Right kidney (tissue), 9 donors: ENCODE measurements around the gene HSD17B8.
A peak's percentile ranks its signal among the peaks of the same experiment; 100 is the strongest.

ENCODE experiments used
- DNase-seq: peaks from one replicate; pipeline ENCODE4 v3.0.0-alpha.2; 2016
- long read RNA-seq, 8 donors: transcript quantifications; one replicate each; lab custom pipeline, GENCODE V29; 2026

The HSD17B8 gene
- long read RNA-seq, donor 1, transcript HSD17B8-203 (9 exons, 990 nt) = major isoform, 31 of 31 reads
- long read RNA-seq, donor 1, partial matches to known transcripts = 0 of 31 reads
- long read RNA-seq, donor 1, other reads (novel, unspliced or antisense) = 0 of 31 reads
- long read RNA-seq, donor 2, transcript HSD17B8-203 (9 exons, 990 nt) = major isoform, 13 of 13 reads
- long read RNA-seq, donor 2, partial matches to known transcripts = 0 of 13 reads
- long read RNA-seq, donor 2, other reads (novel, unspliced or antisense) = 0 of 13 reads
- long read RNA-seq, donor 3, partial matches to known transcripts = 0 of 2 reads
- long read RNA-seq, donor 3, other reads (novel, unspliced or antisense) = 0 of 2 reads
- long read RNA-seq, donor 4, transcript HSD17B8-203 (9 exons, 990 nt) = major isoform, 14 of 14 reads
- long read RNA-seq, donor 4, partial matches to known transcripts = 0 of 14 reads
- long read RNA-seq, donor 4, other reads (novel, unspliced or antisense) = 0 of 14 reads
- long read RNA-seq, donor 5, transcript HSD17B8-203 (9 exons, 990 nt) = major isoform, 10 of 10 reads
- long read RNA-seq, donor 5, partial matches to known transcripts = 0 of 10 reads
- long read RNA-seq, donor 5, other reads (novel, unspliced or antisense) = 0 of 10 reads
- long read RNA-seq, donor 6, transcript HSD17B8-203 (9 exons, 990 nt) = major isoform, 9 of 9 reads
- long read RNA-seq, donor 6, partial matches to known transcripts = 0 of 9 reads
- long read RNA-seq, donor 6, other reads (novel, unspliced or antisense) = 0 of 9 reads
- long read RNA-seq, donor 7, transcript HSD17B8-203 (9 exons, 990 nt) = major isoform, 18 of 18 reads
- long read RNA-seq, donor 7, partial matches to known transcripts = 0 of 18 reads
- long read RNA-seq, donor 7, other reads (novel, unspliced or antisense) = 0 of 18 reads
- long read RNA-seq, donor 8, transcript HSD17B8-203 (9 exons, 990 nt) = major isoform, 16 of 16 reads
- long read RNA-seq, donor 8, partial matches to known transcripts = 0 of 16 reads
- long read RNA-seq, donor 8, other reads (novel, unspliced or antisense) = 0 of 16 reads

DNA sequence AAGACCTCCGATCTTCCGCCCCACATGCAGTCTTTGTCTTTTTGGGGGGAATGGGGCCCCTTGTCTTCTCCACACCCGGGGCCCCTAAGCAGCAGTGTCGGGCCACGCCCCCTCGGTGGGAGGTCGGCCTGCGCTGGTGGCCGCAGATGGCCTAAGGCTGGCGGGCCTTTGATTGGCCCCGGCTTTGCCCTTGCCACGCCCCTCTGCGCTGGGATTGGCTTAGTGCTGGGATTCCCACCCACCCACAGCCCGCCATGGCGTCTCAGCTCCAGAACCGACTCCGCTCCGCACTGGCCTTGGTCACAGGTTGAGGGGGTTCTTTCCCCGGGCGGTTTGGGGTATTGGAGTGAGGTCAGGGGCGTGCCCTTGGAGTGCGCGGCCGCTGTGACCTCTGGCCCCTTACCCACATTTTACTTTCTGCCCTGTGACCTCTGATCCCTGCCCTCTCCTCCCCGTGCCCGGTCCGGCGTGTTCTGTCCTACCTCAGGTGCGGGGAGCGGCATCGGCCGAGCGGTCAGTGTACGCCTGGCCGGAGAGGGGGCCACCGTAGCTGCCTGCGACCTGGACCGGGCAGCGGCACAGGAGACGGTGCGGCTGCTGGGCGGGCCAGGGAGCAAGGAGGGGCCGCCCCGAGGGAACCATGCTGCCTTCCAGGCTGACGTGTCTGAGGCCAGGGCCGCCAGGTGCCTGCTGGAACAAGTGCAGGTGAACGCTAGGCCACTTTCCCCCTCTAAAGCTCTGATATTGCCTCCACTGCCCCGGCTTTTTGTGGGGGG lies at the start of gene HSD17B8:
Gene HSD17B8, plus strand, starts transcription at position 241 of the 776 bp plus-strand sequence. Its CDS starts 14 bp downstream, at position 255.
- DNase-seq = peak; percentile 84

DNA sequence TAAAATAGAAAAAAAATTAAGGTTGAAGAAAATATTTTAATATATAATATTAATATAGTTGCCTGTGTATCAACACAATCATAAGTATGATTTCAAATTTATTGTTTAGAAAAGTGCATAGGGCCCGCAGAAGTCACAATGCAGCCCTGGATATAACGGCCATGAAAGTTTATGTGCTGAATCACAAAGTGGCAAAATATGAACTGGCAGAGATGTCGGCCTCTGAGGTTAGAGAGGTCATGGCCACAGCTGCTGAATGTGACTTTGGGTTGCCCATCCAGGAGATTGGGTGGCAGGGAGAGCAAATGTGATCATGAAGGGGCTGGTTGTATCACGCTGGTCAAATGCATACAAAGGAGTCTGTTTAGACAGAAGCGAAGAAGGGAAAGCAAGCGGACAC lies 47.9 kb upstream of the HSD17B8 start:
- no peak for DNase-seq

DNA sequence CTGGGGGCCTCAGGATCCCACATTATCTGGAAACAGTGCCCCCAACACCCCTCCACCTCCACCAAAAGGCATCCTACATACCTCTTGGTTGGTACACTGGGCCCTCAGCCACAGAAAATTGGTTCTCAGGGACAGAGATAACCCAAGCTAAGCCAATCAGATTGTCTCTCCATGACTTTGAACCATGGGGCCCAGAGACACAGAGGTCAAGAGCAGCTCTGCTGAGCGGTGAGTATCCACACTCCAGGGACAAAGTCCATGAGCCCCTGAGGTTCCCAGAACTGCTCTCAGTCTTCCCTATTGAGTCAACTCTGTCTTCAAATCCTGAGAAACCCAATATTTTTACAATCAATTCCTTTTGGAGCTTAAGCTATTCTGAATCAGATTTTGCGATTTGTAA lies 47.5 kb upstream of the HSD17B8 start:
- DNase-seq = no peak

DNA sequence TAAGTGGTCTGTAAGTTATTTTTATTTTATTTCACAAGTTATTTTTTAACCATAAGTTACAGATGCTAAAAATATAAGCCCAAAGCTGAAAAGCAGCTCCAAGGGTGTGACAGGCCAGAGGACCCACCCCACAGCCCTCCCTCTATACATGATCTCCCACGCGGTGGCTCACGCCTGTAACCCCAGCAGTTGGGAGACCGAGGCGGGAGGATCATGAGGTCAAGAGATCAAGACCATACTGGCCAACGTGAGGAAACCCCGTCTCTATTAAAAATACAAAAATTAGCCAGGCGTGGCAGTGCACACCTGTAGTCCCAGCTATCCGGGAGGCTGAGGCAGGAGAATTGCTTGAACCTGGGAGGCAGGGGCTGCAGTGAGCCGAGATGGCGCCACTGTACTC lies 44.4 kb upstream of the HSD17B8 start:
- DNase-seq = no peak

DNA sequence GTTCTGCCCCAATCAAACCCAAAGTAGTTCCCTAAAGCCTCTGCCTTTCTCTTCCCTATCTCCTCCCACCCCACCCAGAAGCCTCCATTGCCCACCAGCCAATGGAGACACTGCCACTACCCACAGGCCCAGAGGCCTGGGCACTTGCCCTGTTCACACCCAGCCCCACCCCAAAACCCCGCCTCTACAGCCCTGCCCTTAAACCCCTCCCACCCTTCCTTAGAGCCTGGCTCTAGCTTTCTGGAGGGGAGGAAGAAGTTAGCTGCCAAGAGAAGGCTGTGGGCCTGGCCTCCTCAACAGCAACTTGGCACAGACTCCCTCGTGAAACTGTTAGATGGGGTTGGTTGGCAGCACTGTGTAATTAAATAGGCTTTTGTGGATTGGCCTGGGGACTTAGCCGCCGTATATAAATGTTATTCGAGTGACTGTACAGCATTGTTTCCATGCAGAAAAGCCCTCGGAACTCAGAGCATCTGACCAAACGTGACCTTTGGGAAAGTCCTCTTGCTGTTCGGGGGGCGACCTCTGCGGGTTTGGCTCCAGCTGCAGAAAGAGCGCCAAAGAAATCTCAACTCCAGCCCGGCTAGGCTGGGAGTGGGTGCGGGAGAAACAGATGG lies 43.6 kb upstream of the HSD17B8 start:
- no peak for DNase-seq

- peak; percentile 79 for DNase-seq
These were observed 42.8 kb upstream of the HSD17B8 start for GRCh38 chr6:33161354-33162331.

DNA sequence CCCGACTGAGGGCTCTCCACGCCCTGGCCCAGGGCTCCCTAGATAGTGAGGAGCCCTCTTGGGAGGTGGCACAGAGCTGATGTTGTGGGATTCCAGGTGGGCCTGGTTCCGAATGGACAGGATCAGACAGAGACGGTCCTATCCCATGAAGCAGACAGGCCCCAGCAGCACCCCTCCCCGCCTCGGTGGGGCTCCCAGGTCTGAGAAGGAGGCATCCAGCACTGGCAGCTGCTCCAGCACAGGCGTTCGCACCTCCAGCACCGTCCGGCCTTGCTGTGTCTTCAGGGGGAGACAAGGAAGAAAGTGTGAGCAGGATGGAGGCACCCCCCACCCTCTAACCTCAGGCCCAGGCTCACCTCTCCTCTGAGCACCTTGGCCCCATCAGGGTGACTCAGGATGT lies 40.9 kb upstream of the HSD17B8 start:
- DNase-seq = no peak

- no peak for DNase-seq
These were observed 40.3 kb upstream of the HSD17B8 start for GRCh38 chr6:33164176-33164575.

DNA sequence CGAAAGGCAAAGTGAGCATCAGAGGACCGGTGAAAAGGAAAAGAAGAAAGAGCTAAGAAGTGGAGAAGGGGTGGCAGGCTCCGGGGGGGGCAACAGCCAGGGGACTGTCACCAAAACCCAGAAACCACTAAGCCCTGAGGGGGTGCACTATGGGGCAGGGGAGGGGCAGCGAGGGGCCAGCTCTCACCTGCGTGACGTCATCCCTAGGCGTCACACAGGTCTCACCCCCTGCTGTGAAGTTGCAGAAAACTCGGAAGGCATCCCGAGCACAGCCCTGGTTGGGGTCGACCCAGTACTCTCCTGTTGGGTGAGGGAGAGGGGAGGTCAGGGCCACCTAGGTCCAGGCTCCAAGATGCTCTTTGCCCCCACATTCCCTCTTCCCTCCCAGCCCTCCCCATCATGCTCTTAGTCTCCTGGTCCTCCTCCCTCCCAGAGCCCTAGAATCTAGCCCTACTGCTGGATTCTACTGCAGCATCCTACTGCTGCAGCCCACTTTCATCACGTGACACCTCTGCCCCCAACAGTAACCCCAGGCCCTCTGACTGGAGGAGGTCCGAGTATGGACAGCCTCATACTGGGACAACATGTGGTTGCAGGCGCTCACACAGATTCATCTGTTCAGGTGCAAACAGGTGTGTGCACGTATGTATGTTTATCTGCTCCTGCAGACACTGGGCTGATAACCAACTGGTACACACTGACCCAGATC lies 39.6 kb upstream of the HSD17B8 start:
- DNase-seq = no peak

GRCh38 chr6:33165581-33166258 lies 38.7 kb upstream of the HSD17B8 start:
- DNase-seq = no peak

DNA sequence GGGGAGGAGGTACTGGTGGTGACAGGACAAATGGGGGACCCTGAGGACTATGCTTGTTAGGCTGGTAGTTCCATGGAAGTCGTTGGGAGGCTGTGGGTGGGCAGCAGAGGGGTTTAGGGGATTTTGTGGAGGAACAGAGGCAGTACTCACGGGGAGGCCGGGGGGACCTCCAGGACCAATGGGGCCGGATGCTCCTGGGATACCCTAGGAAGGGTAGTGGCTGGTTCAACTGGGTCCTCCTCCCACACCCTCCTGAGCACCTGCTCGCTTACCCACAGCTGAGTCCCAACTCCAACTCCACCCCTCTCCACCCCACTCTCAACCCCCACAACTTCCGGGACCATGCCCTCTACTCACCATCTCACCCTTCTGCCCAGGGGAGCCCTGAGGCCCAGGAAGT lies 38.1 kb upstream of the HSD17B8 start:
- no peak for DNase-seq

- no peak for DNase-seq
These were observed 37.6 kb upstream of the HSD17B8 start for GRCh38 chr6:33166811-33167210.

GRCh38 chr6:33167374-33168283 lies 36.8 kb upstream of the HSD17B8 start:
- DNase-seq = no peak

GRCh38 chr6:33168284-33168601 lies 36.2 kb upstream of the HSD17B8 start:
- no peak for DNase-seq

- no peak for DNase-seq
These were observed 35.8 kb upstream of the HSD17B8 start for GRCh38 chr6:33168639-33169038.

DNA sequence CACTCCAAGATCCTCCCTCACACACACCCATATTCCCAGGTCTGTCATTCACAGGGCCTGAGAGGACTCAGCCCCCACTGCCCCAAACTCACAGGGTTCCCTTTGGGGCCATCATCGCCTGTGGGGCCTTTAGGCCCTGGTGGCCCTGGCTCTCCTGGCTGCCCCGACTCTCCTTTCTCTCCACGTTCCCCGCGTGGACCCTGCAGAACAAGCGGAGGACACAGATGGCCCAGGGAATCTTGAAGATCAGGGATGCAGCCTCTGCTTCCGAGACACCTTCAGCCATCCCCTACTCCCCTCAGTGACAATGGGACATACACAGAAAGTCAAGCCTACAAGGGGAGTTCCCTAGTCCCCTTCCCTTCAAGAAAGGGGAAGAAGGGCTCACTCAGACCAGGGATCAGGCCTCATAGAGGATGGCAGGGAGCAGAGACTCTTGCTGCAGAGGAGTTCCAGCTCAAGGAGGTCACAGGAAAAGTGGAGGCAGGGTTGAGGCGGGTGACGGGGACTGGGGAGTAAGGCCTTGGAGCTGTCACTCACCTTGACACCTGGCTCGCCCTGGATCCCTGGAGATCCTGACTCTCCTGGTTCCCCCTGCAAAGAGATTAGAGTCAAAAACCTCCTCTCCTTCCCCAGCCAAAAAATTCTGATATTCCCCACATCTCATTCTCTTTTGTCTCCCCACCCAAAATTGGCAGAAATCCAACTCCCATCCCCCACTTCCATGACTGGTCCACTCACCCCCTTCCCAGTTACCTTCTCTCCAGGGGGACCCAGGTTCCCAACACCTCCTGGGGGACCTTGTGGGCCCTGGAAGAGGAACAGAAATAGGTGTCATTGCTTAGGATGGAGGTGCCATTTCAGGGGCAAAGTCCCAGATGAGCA lies 34.9 kb upstream of the HSD17B8 start:
- no peak for DNase-seq
